HG03571 (cell line): ENCODE data around the gene GPR146.
A peak's percentile ranks its signal among the peaks of the same experiment; 100 is the strongest.

ENCODE experiments used
- ATAC-seq: cut with Tn5 transposase; IDR thresholded peaks from one replicate; pipeline ENCODE4 v1.9.1; 2021; ENCODE audit not compliant: unreplicated experiment

The GPR146 gene

DNA sequence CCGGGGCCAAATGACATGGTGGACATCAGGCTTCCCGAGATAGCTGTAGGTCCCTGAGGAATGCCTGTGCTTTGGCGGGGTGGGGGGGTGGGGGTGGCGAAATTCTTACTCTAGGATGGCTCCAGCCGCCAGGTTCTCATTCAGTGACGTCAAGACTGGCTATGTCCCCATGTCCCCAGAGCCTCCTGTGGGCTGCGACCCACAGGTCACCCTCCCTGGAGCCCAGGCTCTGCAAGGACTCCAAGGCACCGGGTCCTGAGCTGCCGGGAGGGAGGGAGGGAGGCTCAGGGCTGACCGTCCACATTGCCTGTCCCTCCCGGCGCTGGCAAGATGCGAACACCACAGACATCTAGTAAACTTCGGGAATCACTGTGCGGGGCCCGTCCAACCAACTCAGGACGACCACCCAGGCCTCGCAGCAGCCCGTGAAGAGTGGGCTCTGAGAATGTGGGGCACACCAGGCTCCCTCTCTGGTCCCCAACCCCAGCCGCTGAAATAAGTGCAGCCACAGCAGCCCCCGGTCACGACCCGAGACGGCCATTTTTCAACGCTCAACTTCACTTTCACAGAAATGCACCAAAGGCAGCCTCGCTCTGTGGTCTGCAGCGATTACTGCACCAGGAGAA lies 12.6 kb downstream of the GPR146 start:
- ATAC-seq: no peak

DNA sequence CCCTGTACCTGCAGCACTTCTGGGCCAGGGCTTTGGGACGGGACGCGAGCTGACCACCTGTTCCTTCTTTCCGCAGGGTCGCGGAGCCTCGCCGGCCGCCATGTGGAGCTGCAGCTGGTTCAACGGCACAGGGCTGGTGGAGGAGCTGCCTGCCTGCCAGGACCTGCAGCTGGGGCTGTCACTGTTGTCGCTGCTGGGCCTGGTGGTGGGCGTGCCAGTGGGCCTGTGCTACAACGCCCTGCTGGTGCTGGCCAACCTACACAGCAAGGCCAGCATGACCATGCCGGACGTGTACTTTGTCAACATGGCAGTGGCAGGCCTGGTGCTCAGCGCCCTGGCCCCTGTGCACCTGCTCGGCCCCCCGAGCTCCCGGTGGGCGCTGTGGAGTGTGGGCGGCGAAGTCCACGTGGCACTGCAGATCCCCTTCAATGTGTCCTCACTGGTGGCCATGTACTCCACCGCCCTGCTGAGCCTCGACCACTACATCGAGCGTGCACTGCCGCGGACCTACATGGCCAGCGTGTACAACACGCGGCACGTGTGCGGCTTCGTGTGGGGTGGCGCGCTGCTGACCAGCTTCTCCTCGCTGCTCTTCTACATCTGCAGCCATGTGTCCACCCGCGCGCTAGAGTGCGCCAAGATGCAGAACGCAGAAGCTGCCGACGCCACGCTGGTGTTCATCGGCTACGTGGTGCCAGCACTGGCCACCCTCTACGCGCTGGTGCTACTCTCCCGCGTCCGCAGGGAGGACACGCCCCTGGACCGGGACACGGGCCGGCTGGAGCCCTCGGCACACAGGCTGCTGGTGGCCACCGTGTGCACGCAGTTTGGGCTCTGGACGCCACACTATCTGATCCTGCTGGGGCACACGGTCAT lies 13.3 kb downstream of the GPR146 start:
- no peak for ATAC-seq

DNA sequence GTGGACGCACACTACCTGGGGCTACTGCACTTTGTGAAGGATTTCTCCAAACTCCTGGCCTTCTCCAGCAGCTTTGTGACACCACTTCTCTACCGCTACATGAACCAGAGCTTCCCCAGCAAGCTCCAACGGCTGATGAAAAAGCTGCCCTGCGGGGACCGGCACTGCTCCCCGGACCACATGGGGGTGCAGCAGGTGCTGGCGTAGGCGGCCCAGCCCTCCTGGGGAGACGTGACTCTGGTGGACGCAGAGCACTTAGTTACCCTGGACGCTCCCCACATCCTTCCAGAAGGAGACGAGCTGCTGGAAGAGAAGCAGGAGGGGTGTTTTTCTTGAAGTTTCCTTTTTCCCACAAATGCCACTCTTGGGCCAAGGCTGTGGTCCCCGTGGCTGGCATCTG lies 14.0 kb downstream of the GPR146 start:
- no peak for ATAC-seq

GRCh38 chr7:1058821-1059199 lies 14.5 kb downstream of the GPR146 start:
- ATAC-seq: no peak

DNA sequence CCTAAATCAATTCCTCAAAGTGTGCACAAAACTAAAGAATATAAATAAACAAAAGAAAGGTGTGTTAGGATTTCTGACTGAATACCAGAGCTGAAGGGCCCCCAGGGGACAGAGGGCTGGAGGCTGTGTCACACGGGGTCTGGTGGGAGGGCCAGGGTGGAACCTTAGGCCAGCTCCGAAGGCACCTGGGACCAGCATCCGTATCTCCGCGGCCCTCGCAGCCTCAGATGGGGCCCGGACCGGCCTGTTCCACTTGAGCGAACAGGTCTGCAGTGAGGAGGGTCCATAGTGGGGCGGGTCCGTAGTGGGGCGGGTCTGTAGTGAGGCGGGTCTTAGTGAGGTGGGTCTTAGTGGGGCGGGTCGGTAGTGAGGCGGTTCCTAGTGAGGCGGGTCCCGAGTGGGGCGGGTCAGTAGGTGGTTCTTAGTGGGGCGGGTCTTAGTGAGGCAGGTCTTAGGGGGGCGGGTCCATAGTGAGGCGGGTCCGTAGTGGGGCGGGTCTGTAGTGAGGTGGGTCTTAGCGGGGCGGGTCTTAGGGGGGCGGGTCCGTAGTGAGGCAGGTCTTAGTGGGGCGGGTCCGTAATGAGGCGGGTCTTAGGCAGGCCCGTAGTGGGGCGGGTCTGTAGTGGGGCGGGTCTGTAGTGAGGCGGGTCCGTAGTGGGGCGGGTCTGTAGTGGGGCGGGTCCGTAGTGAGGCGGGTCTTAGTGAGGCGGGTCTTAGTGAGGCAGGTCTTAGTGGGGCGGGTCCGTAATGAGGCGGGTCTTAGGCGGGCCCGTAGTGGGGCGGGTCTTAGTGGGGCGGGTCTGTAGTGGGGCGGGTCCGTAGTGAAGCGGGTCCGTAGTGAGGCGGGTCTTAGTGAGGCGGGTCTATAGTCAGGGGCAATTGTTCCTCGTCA lies 15.1 kb downstream of the GPR146 start:
- ATAC-seq: no peak

DNA sequence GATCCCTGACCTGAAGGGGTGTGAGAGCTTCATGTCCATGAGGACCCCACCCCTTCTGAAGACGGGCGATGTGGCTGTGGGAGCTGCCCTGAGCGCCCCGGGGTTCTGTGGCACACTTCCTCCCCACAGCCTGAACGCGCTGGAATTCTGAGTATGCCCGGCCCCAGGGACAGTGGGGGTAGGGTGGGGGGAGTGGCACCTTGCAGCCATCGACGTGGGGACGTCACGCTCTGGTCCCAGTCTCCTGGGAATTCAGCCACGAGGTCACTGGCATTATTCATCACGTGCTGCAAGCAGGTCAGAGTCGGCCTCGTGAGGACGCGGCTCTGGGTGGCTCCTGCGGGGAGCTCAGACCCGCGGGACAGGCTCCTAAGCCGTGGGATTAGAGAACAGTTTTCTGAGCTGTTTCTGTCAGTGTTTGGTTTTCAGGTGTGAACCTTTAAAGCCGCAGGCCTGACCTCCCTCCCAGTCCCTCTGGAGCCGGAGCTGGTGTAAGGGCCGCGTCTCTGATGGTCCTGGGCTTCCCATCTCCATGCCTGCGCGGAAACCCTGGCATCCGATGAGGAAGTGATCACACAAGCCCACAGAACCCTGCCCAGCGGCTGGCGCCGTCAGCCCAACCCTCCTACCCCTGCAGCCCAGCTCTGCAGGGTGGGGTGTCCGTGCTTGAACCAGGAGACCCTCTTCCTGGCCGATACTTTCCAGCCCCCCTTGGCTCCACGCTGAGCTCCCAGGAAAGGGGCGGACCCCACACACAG lies 16.1 kb downstream of the GPR146 start:
- no peak for ATAC-seq

DNA sequence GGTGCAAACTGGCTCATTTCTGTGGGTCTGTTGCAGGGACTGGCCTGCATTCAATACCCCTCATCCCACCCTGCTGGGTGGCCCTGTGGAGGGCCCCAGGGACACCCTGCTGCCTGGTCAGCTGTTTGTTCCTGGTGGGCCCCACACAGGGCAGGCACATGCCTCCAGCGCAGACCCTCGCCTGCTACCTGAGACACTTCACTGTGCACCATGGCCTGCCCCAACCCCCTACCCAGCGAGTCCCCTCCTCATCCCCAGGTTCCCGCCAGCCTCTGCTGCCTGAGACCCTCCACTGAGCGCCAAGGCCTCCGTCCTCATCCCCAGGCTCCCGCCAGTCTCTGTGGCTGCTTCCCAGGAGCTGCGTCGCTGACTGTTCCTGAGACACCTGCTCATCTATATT lies 16.8 kb downstream of the GPR146 start:
- no peak for ATAC-seq

DNA sequence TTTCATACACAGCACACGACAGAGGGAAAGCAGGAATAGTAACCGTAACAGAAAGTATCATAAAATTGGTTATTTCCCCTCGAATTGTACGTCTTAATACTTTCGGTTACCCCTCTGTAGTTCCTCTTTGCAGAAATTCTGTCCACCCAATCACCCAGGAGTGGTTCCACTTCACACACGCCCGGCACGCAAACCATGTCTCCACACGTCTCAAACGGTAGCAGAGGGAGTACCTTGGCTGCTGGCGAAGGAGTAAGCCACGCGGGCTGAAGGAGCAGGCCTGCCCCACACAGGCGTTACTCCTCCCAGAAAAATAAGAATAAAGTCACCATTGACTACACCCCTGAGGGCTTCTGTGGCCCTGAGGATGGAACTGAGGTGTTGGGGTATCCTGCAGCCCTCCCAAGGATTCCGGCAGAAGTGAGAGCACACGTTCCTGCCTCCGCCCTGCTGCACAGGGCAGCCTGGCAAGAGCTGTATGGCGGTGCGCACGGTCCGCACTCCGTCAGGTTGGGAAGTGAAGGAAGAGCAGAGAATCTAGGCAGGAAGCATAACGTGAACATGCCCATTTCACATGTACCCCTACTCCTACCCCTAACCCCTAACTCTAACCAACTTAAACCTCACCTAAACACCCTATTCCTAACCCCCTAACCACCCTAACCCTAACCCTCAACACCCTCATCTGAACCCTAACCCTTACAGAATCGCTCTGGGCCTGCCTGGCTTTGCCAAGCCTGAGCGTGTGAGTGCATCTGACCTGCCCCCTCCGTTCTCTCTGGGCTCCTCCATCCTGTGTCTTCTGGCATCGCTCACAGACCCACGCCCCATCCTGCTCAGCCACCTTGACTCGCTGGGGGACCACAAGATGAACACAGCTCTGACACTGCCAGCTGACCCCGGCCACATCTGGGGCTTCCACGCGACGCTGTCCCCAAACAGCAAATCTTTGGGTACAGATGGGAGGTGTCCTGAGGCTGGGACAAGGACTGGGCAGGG lies 18.2 kb downstream of the GPR146 start:
- peak; percentile 53 for ATAC-seq

GRCh38 chr7:1063361-1063760 lies 19.0 kb downstream of the GPR146 start:
- no peak for ATAC-seq

DNA sequence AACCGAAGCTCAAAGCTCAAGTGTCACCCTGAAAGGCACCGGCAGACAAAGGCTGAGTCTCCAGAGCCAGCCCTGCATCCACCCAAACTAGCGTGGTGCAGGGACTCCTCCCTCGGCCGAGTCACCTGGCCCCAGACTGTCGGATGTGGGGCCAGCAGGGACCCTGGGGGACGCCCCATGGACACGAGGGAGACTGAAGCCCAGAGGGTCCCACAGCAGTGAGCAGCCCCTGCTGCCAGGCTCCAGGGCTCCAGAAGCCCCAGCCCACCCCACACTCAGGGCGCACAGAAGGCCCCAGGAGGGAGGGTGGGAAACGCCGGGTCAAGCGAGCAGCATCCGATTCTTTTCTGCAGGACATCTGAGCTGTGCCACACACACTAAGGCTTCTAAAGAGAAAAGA lies 20.2 kb downstream of the GPR146 start:
- no peak for ATAC-seq

DNA sequence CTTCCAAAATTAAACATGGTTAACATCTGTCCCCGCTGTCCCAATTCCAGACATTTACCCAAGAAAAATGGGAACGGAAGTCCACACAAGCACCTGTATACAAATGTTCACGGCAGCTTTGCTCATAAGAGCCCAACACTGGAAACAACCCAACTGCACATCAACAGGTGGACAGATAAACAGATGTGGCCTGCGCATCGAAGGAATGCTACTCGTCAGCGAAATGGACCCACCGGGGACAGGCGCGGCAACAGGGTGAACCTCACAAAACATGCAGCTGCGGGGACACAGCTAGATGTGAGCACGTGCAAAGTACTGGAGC lies 20.9 kb downstream of the GPR146 start:
- ATAC-seq: no peak

GRCh38 chr7:1065585-1066241 lies 21.4 kb downstream of the GPR146 start:
- ATAC-seq: peak; percentile 52

DNA sequence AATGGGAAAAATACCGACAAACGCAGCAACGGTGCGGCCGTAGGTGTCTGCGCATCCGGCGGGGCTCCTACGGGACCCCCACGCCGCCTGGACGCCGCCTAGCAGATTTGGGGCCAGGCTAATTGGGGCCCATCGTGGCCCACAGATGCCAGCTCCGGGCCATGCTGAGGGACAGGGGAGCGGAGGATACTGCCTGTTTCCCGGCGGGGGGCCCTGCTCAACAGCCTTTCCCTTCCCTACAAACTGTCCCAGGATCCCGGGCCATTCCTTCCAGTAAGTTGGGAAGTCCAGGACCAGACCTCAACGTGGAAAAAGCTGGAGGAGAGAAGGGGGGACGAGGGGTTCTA lies 21.9 kb downstream of the GPR146 start:
- ATAC-seq: no peak

GRCh38 chr7:1068013-1068412 lies 23.7 kb downstream of the GPR146 start:
- ATAC-seq: no peak

- no peak for ATAC-seq
Measured at GRCh38 chr7:1068619-1069018, 24.3 kb downstream of the GPR146 start.

DNA sequence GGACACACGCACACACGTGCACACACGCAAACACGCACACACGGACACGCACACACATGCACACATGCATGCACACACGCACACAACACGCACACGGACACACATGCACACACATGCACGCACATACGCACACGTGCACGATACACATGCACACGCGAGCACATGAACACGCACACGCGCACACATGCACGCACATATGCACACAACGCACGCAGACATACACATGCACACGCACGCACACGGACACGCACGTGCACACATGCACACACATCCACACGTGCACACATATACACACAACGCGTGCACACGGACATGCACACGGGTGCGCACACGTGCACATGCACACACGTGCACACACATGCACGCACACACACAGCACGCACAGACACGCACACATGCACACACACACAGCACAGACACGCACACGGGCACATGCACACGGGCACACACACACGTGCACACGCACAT lies 26.2 kb downstream of the GPR146 start:
- no peak for ATAC-seq

DNA sequence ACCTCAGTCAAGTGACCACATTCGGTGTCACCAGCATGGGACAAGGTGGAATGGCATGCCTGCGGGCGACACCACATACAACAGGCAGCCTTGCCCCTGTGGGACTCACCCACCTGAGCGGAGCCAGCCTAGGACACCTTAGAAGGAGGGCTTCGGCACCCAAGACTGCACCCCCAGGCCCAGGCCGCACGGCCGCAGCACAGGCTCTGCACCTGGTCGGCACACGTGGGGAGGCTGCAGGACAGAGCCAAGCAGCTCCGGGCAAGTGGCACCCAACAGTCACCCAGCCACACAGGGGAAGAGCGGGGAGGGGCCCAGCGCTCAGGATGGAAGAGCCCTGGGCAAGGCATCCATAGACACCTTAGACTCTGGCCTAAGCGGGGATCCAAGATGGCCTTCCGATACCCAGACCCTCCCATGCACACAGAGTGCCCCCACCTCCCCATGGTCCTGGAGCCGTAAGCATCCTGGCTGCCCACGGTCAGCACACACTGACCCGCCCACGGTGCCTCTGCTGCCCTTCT lies 27.4 kb downstream of the GPR146 start:
- ATAC-seq: no peak

DNA sequence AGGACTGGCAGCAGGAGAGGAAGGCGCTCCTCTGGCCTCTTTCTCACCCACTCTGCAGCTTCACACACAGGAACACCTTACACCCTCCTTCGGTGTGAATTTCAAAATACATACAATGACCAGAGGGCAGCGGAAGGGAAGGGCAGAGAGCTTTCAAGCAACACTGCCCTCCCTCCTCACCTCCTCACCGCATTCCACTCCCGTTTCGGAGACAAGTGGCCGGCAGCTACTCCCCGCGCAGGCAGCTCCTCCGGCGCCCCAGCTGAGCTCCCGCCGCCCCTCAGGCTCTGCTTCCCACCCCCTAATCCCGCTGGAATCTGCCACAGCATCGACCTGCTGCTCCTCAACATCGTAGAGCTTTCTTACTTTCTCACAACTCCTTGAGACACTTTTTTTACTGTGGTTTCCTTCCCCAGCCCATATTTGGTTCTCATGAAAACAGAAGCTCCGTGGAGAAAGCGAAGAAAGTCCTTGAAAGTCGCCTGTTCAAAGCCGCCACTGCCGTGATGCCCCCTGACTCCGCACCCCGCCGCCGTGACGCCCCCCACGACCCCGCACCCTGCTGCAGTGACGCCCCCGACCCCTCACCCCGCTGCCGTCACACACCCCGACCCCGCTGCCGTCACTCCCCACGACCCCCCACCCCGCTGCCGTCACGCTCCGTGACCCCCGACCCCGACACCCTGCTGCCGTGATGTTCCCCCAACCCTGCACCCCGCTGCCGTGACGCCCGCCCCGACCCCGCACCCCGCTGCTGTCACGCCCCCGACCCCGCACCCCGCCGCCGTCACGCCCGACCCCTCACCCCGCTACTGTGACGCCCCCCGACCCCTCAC lies 29.0 kb downstream of the GPR146 start:
- no peak for ATAC-seq
